K562 (cell line): ENCODE results near the gene ROM1. TPM values are rescaled to one million over a fixed set of nuclear protein-coding genes. Genes with fewer than 3 reads are reported as not detected.

Experiments
- EZH2 ChIP-seq: IDR thresholded peaks from 2 replicates; pipeline ENCODE4 v1.6.1; 2012; ENCODE audit warnings: low read depth, mild to moderate bottlenecking, inconsistent platforms, low read length, borderline replicate concordance
- HDAC8 ChIP-seq: fragments of 450-650 bp; IDR thresholded peaks from 2 replicates; pipeline ENCODE4 v1.6.1; 2016; ENCODE audit warnings: mild to moderate bottlenecking, missing genetic modification characterization, moderate library complexity, missing compliant biosample characterization
- HLTF ChIP-seq: fragments of 450-650 bp; IDR thresholded peaks from 2 replicates; pipeline ENCODE4 v1.6.1; 2016
- KAT7 ChIP-seq: sonication (generic); formaldehyde crosslinking; IDR thresholded peaks from 2 replicates; pipeline ENCODE4 v1.8.0; 2022; ENCODE audit warnings: missing genetic modification reagents, mild to moderate bottlenecking, borderline replicate concordance
- KDM1A ChIP-seq, 2 experiments: fragments of 450-650 bp; IDR thresholded peaks; 2 replicates each; pipeline ENCODE4 v1.6.1; 2016; ENCODE audit warnings: mild to moderate bottlenecking in 2 of 2
- NR2C2 ChIP-seq, 2 experiments: fragments of 200-800 bp in 1 of 2; sonication (Bioruptor generic) in 1 of 2; sonication (generic) in 1 of 2; formaldehyde crosslinking in 1 of 2; IDR thresholded peaks; 2 replicates each; pipeline versions ENCODE4 v1.6.1 to v1.8.0; 2016 to 2022; ENCODE audit warnings: mild to moderate bottlenecking in 1 of 2, missing compliant biosample characterization in 1 of 2, missing genetic modification characterization in 1 of 2, missing genetic modification reagents in 1 of 2
- NR2F6 ChIP-seq: fragments of 450-650 bp; formaldehyde crosslinking; IDR thresholded peaks from 2 replicates; pipeline ENCODE4 v1.4.0; 2020; ENCODE audit warnings: mild to moderate bottlenecking
- POLR2A ChIP-seq: fragments of 450-650 bp; conservative IDR thresholded peaks from 2 replicates; pipeline ENCODE4 v1.6.1; 2016
- SETDB1 ChIP-seq: IDR thresholded peaks from one replicate; pipeline ENCODE4 v1.6.1; 2012; ENCODE audit warnings: low read length, control low read depth, inconsistent platforms
- SNIP1 ChIP-seq: fragments of 450-650 bp; IDR thresholded peaks from 2 replicates; pipeline ENCODE4 v1.7.1; 2017; ENCODE audit warnings: low read depth, mild to moderate bottlenecking
- VEZF1 ChIP-seq: fragments of 200-800 bp; sonication (Bioruptor generic); IDR thresholded peaks from 2 replicates; pipeline ENCODE4 v1.6.1; 2017; ENCODE audit warnings: missing genetic modification characterization, missing compliant biosample characterization
- ZNF175 ChIP-seq: fragments of 200-800 bp; sonication (Bioruptor generic); IDR thresholded peaks from 2 replicates; pipeline ENCODE4 v1.6.1; 2016; ENCODE audit warnings: low read depth, mild to moderate bottlenecking, missing genetic modification characterization, missing compliant biosample characterization
- ZNF583 ChIP-seq: fragments of 250-450 bp; sonication (Bioruptor Pico); IDR thresholded peaks from 2 replicates; pipeline ENCODE4 v1.4.0; 2020
- polyA plus RNA-seq, 8 experiments: library from polyadenylated mRNA; depleted of rRNA in 4 of 8; stranded (reverse) in 5 of 8; unstranded in 3 of 8; fragments of >200 nt; fragmentation: Nextera tagmentation in 2 of 8; fragmentation: Illumina TruSeq in 1 of 8; extraction: Ambion mirVana in 2 of 8; extraction: Trizol in 1 of 8; gene quantifications; 2 replicates each; pipeline versions ENCODE4 v1.2.1 to v1.2.3, GENCODE V29; 2011 to 2014; ENCODE audit warnings: inconsistent platforms in 1 of 8, missing spikeins in 1 of 8
- total RNA-seq, 7 experiments: library from RNA; depleted of rRNA in 6 of 7; stranded (reverse); fragments of >200 nt in 6 of 7; fragmentation: Illumina TruSeq in 2 of 7; extraction: Trizol in 2 of 7; gene quantifications; 2 replicates each; pipeline versions ENCODE4 v1.2.1 to v1.2.3, GENCODE V29; 2011 to 2021; ENCODE audit warnings: low replicate concordance in 1 of 7
- TF ChIP-seq, protein P1 (sequence below), 3 experiments: fragments of 200-800 bp in 1 of 3; fragments of 250-450 bp in 1 of 3; fragments of 450-650 bp in 1 of 3; sonication (Bioruptor Pico) in 1 of 3; sonication (Bioruptor generic) in 1 of 3; formaldehyde crosslinking in 1 of 3; IDR thresholded peaks; 2 replicates each; pipeline versions ENCODE4 v1.6.1 to v1.8.0; 2016 to 2022; ENCODE audit warnings: mild to moderate bottlenecking in 2 of 3, missing genetic modification characterization in 2 of 3, missing compliant biosample characterization in 1 of 3, moderate library complexity in 1 of 3
- TF ChIP-seq, protein P2 (sequence below): sonication (generic); formaldehyde crosslinking; IDR thresholded peaks from 2 replicates; pipeline ENCODE4 v1.8.1; 2023; ENCODE audit warnings: mild to moderate bottlenecking, missing genetic modification reagents
- TF ChIP-seq, protein P3 (sequence below), 2 experiments: fragments of 450-650 bp; IDR thresholded peaks; 2 replicates each; pipeline ENCODE4 v1.6.1; 2018; ENCODE audit warnings: mild to moderate bottlenecking in 2 of 2, low read depth in 1 of 2; ENCODE audit not compliant: partially characterized antibody in 2 of 2

Gene ROM1
- total and polyA plus RNA-seq, 9 of the 15 experiments (the other 6 are each of a cell fraction or from before 2014, with no cell fraction given): 0.75 to 4.0 (median 2.6) TPM

- TF ChIP-seq, protein P1, sequence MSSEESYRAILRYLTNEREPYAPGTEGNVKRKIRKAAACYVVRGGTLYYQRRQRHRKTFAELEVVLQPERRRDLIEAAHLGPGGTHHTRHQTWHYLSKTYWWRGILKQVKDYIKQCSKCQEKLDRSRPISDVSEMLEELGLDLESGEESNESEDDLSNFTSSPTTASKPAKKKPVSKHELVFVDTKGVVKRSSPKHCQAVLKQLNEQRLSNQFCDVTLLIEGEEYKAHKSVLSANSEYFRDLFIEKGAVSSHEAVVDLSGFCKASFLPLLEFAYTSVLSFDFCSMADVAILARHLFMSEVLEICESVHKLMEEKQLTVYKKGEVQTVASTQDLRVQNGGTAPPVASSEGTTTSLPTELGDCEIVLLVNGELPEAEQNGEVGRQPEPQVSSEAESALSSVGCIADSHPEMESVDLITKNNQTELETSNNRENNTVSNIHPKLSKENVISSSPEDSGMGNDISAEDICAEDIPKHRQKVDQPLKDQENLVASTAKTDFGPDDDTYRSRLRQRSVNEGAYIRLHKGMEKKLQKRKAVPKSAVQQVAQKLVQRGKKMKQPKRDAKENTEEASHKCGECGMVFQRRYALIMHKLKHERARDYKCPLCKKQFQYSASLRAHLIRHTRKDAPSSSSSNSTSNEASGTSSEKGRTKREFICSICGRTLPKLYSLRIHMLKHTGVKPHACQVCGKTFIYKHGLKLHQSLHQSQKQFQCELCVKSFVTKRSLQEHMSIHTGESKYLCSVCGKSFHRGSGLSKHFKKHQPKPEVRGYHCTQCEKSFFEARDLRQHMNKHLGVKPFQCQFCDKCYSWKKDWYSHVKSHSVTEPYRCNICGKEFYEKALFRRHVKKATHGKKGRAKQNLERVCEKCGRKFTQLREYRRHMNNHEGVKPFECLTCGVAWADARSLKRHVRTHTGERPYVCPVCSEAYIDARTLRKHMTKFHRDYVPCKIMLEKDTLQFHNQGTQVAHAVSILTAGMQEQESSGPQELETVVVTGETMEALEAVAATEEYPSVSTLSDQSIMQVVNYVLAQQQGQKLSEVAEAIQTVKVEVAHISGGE (CRISPR knock-in tag; IDR thresholded peaks at IDR 0.05): peak in 2 of 3 experiments; percentile 51 to 88; a peak in 4 of 6 replicates
- TF ChIP-seq HLTF (no peak), KAT7 (CRISPR knock-in tag) (peak; percentile 76; the same call in 1 of the 2 replicates), KDM1A (IDR thresholded peaks at IDR 0.05) (no peak), SNIP1 (no peak), EZH2 (no peak), VEZF1 (peak; percentile 99), ZNF175 (peak; percentile 59; the same call in 1 of the 2 replicates), ZNF583 (CRISPR knock-in tag) (no peak), NR2F6 (CRISPR knock-in tag) (no peak), SETDB1 (no peak), POLR2A (no peak), HDAC8 (no peak), NR2C2 (CRISPR knock-in tag; IDR thresholded peaks at IDR 0.05) (no peak), NR2C2 (tag; IDR thresholded peaks at IDR 0.05) (peak; percentile 75)
- TF ChIP-seq, protein P2, sequence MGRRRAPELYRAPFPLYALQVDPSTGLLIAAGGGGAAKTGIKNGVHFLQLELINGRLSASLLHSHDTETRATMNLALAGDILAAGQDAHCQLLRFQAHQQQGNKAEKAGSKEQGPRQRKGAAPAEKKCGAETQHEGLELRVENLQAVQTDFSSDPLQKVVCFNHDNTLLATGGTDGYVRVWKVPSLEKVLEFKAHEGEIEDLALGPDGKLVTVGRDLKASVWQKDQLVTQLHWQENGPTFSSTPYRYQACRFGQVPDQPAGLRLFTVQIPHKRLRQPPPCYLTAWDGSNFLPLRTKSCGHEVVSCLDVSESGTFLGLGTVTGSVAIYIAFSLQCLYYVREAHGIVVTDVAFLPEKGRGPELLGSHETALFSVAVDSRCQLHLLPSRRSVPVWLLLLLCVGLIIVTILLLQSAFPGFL (CRISPR knock-in tag): no peak
- TF ChIP-seq, protein P3, sequence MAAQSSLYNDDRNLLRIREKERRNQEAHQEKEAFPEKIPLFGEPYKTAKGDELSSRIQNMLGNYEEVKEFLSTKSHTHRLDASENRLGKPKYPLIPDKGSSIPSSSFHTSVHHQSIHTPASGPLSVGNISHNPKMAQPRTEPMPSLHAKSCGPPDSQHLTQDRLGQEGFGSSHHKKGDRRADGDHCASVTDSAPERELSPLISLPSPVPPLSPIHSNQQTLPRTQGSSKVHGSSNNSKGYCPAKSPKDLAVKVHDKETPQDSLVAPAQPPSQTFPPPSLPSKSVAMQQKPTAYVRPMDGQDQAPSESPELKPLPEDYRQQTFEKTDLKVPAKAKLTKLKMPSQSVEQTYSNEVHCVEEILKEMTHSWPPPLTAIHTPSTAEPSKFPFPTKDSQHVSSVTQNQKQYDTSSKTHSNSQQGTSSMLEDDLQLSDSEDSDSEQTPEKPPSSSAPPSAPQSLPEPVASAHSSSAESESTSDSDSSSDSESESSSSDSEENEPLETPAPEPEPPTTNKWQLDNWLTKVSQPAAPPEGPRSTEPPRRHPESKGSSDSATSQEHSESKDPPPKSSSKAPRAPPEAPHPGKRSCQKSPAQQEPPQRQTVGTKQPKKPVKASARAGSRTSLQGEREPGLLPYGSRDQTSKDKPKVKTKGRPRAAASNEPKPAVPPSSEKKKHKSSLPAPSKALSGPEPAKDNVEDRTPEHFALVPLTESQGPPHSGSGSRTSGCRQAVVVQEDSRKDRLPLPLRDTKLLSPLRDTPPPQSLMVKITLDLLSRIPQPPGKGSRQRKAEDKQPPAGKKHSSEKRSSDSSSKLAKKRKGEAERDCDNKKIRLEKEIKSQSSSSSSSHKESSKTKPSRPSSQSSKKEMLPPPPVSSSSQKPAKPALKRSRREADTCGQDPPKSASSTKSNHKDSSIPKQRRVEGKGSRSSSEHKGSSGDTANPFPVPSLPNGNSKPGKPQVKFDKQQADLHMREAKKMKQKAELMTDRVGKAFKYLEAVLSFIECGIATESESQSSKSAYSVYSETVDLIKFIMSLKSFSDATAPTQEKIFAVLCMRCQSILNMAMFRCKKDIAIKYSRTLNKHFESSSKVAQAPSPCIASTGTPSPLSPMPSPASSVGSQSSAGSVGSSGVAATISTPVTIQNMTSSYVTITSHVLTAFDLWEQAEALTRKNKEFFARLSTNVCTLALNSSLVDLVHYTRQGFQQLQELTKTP (IDR thresholded peaks at IDR 0.05; ENCODE audit: low read depth in 1 of 2, partially characterized antibody in 2 of 2): no peak
Measured at GRCh38 chr11:62612366-62613290, at the start of gene ROM1, which contains the start of gene EML3 (continued).
